22Rv1 (cell line): ENCODE measurements around the gene STRBP.

ENCODE experiments used
- ZFX ChIP-seq: fragments of 450-650 bp; IDR thresholded peaks from 2 replicates; pipeline ENCODE4 v1.6.1; 2017; ENCODE audit warnings: antibody characterized with exemption, borderline replicate concordance
- TF ChIP-seq, protein P1 (sequence below): fragments of 450-650 bp; IDR thresholded peaks from 2 replicates; pipeline ENCODE4 v1.5.1; 2017; ENCODE audit warnings: mild to moderate bottlenecking

DNA sequence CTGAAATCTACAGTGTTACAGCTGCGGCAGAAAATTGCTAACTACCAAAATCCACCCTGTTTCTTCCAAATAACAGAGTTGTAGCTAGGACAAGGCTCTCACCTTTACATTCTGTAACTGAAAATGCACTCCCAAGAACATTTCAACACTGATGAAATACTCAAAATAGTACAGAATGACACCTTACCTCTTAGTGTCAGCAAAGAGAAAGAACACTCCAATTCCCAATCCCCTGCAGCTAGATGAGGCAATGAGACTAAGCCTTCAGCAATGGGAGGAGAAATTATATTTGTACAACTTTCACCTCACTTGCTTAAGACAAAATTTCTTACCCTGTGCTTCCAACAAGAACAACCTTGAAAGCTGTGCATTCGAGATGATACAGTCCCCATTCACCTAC is 31.2 kb downstream of the STRBP start:
- TF ChIP-seq, protein P1, sequence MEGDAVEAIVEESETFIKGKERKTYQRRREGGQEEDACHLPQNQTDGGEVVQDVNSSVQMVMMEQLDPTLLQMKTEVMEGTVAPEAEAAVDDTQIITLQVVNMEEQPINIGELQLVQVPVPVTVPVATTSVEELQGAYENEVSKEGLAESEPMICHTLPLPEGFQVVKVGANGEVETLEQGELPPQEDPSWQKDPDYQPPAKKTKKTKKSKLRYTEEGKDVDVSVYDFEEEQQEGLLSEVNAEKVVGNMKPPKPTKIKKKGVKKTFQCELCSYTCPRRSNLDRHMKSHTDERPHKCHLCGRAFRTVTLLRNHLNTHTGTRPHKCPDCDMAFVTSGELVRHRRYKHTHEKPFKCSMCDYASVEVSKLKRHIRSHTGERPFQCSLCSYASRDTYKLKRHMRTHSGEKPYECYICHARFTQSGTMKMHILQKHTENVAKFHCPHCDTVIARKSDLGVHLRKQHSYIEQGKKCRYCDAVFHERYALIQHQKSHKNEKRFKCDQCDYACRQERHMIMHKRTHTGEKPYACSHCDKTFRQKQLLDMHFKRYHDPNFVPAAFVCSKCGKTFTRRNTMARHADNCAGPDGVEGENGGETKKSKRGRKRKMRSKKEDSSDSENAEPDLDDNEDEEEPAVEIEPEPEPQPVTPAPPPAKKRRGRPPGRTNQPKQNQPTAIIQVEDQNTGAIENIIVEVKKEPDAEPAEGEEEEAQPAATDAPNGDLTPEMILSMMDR, result no peak
- no peak for TF ChIP-seq ZFX
